HG03442 (cell line): ENCODE results near the gene TOP1.

Experiments used
- ATAC-seq: cut with Tn5 transposase; IDR thresholded peaks from one replicate; pipeline ENCODE4 v1.9.1; 2021; ENCODE audit warnings: mild to moderate bottlenecking, moderate library complexity; ENCODE audit not compliant: unreplicated experiment

The TOP1 gene

GRCh38 chr20:41028359-41029149 is at the start of gene TOP1:
TOP1 (plus strand) TSS chr20:41028822; CDS start chr20:41029068, 246 bp downstream.
- peak; percentile 91 for ATAC-seq

- no peak for ATAC-seq
Observed at GRCh38 chr20:40979247-40979646, 49.4 kb upstream of the TOP1 start.

GRCh38 chr20:40980106-40980827 is 48.4 kb upstream of the TOP1 start:
- ATAC-seq, result peak; percentile 70

GRCh38 chr20:40980828-40981310 is 47.8 kb upstream of the TOP1 start:
- no peak for ATAC-seq

GRCh38 chr20:40982415-40983145 is 46.0 kb upstream of the TOP1 start:
- ATAC-seq, result no peak

GRCh38 chr20:40983898-40984297 is 44.7 kb upstream of the TOP1 start:
- ATAC-seq, result no peak

GRCh38 chr20:40984496-40984895 is 44.1 kb upstream of the TOP1 start:
- no peak for ATAC-seq

- ATAC-seq, result no peak
Observed at GRCh38 chr20:40986774-40987173, 41.8 kb upstream of the TOP1 start.

- peak; percentile 50 for ATAC-seq
Observed at GRCh38 chr20:40990542-40991120, 38.0 kb upstream of the TOP1 start.

GRCh38 chr20:40991181-40991889 is 37.3 kb upstream of the TOP1 start:
- ATAC-seq, result peak; percentile 89

- ATAC-seq, result no peak
Observed at GRCh38 chr20:40992349-40993113, 36.1 kb upstream of the TOP1 start.

- no peak for ATAC-seq
Observed at GRCh38 chr20:40993794-40994540, 34.7 kb upstream of the TOP1 start.

- ATAC-seq, result no peak
Observed at GRCh38 chr20:40996326-40996725, 32.3 kb upstream of the TOP1 start.

- ATAC-seq, result no peak
Observed at GRCh38 chr20:40997116-40997515, 31.5 kb upstream of the TOP1 start.

GRCh38 chr20:40999841-41000240 is 28.8 kb upstream of the TOP1 start:
- ATAC-seq, result no peak

GRCh38 chr20:41000628-41001027 is 28.0 kb upstream of the TOP1 start:
- no peak for ATAC-seq

GRCh38 chr20:41001497-41001896 is 27.1 kb upstream of the TOP1 start:
- ATAC-seq, result no peak

GRCh38 chr20:41002842-41003142 is 25.8 kb upstream of the TOP1 start:
- ATAC-seq, result no peak
